GM18505 (cell line): ENCODE data around the gene USP36.
"Not testable (repeated sequence)": the region's sequence is repeated elsewhere in the genome, so short reads cannot be mapped to it uniquely, and the experiment has no call there.

Source experiments
- ATAC-seq: cut with Tn5 transposase; IDR thresholded peaks from one replicate; pipeline ENCODE4 v1.9.1; 2021; ENCODE audit not compliant: unreplicated experiment
- POLR2A ChIP-seq: IDR thresholded peaks from 4 replicates; pipeline ENCODE4 v1.6.1; 2011; ENCODE audit warnings: borderline replicate concordance; ENCODE audit not compliant: insufficient read depth, insufficient read length; ENCODE audit errors: extremely low read depth

USP36 gene

GRCh38 chr17:78840780-78841611 is at the start of gene USP36:
Gene USP36 (minus strand): TSS chr17:78840814. CDS start chr17:78836363, 4,451 bp downstream.
- peak; percentile 86 for TF ChIP-seq POLR2A
- peak; percentile 83 for ATAC-seq

- ATAC-seq, result not testable (repeated sequence)
These were observed 49.5 kb upstream of the USP36 start for GRCh38 chr17:78890096-78890495.

- no peak for ATAC-seq
- TF ChIP-seq POLR2A, result no peak
These were observed 48.9 kb upstream of the USP36 start for GRCh38 chr17:78889531-78889930.

GRCh38 chr17:78888941-78889518 is 48.4 kb upstream of the USP36 start:
- TF ChIP-seq POLR2A, result no peak
- no peak for ATAC-seq

GRCh38 chr17:78886954-78887353 is 46.3 kb upstream of the USP36 start:
- ATAC-seq, result no peak

GRCh38 chr17:78885956-78886355 is 45.3 kb upstream of the USP36 start:
- no peak for TF ChIP-seq POLR2A
- no peak for ATAC-seq

More at GRCh38 chr17:78886954-78887353, 46.3 kb upstream of the USP36 start:
- no peak for TF ChIP-seq POLR2A

GRCh38 chr17:78884876-78885667 is 44.5 kb upstream of the USP36 start:
- TF ChIP-seq POLR2A, result no peak
- no peak for ATAC-seq

GRCh38 chr17:78884148-78884825 is 43.7 kb upstream of the USP36 start:
- no peak for ATAC-seq
- no peak for TF ChIP-seq POLR2A

- no peak for TF ChIP-seq POLR2A
- ATAC-seq, result no peak
These were observed 43.0 kb upstream of the USP36 start for GRCh38 chr17:78883533-78884131.

GRCh38 chr17:78883089-78883532 is 42.5 kb upstream of the USP36 start:
- TF ChIP-seq POLR2A, result no peak
- no peak for ATAC-seq

GRCh38 chr17:78882540-78883088 is 42.0 kb upstream of the USP36 start:
- no peak for ATAC-seq
- TF ChIP-seq POLR2A, result no peak

GRCh38 chr17:78879635-78880186 is 39.1 kb upstream of the USP36 start:
- no peak for TF ChIP-seq POLR2A
- ATAC-seq, result no peak
